Muscle of back (tissue), 11 donors: Measurements from ENCODE around the gene HMX1. TPM values are rescaled to one million over a fixed set of nuclear protein-coding genes. Genes with fewer than 3 reads are reported as not detected.

ENCODE experiments used
- DNase-seq, 3 donors: peaks; one replicate each; pipeline versions ENCODE4 v3.0.0 to v3.0.0-alpha.2; 2013
- polyA plus RNA-seq, 10 donors: library from polyadenylated mRNA; unstranded; fragments of 120-200 nt; gene quantifications; one replicate each; pipeline ENCODE4 v1.2.1, GENCODE V29; 2013; ENCODE audit not compliant: insufficient read length in 10 of 10

HMX1 gene
- polyA plus RNA-seq, 10 donors = 0.09 to 0.27 (median 0.17) TPM; not detected in 2

- peak in 1 of 3 donors; percentile 30 for DNase-seq
Observed at GRCh38 chr4:8857766-8858700, 13.6 kb downstream of the HMX1 start.

GRCh38 chr4:8856835-8857621 lies 14.6 kb downstream of the HMX1 start:
- no peak for DNase-seq

- no peak for DNase-seq
Observed at GRCh38 chr4:8855818-8856245, 15.8 kb downstream of the HMX1 start.

- peak in 2 of 3 donors; percentile 6 to 39 for DNase-seq
Observed at GRCh38 chr4:8854931-8855330, 16.7 kb downstream of the HMX1 start.

GRCh38 chr4:8854016-8854415 lies 17.6 kb downstream of the HMX1 start:
- no peak for DNase-seq

GRCh38 chr4:8853249-8853648 lies 18.4 kb downstream of the HMX1 start:
- no peak for DNase-seq

GRCh38 chr4:8852118-8852704 lies 19.4 kb downstream of the HMX1 start:
- DNase-seq = no peak

GRCh38 chr4:8851321-8852117 lies 20.1 kb downstream of the HMX1 start:
- no peak for DNase-seq

- DNase-seq = no peak
Observed at GRCh38 chr4:8850830-8851188, 20.8 kb downstream of the HMX1 start.

GRCh38 chr4:8850074-8850829 lies 21.4 kb downstream of the HMX1 start:
- no peak for DNase-seq

GRCh38 chr4:8849266-8850073 lies 22.2 kb downstream of the HMX1 start:
- no peak for DNase-seq

GRCh38 chr4:8848507-8849265 lies 23.0 kb downstream of the HMX1 start:
- DNase-seq = no peak

GRCh38 chr4:8847764-8848163 lies 23.9 kb downstream of the HMX1 start:
- DNase-seq = peak in 2 of 3 donors; percentile 61 to 68

GRCh38 chr4:8847331-8847730 lies 24.3 kb downstream of the HMX1 start:
- no peak for DNase-seq

- no peak for DNase-seq
Observed at GRCh38 chr4:8846826-8847225, 24.8 kb downstream of the HMX1 start.

GRCh38 chr4:8846046-8846720 lies 25.5 kb downstream of the HMX1 start:
- DNase-seq = no peak

GRCh38 chr4:8844976-8845690 lies 26.5 kb downstream of the HMX1 start:
- DNase-seq = no peak

GRCh38 chr4:8843597-8843996 lies 28.0 kb downstream of the HMX1 start:
- no peak for DNase-seq
